GM12878 (cell line): Measurements from ENCODE around the gene CTNNA1. TPM values are rescaled to one million over a fixed set of nuclear protein-coding genes. Genes with fewer than 3 reads are reported as not detected.
A peak's percentile ranks its signal among the peaks of the same experiment; 100 is the strongest.

Source experiments
- ATAC-seq: fragments of 200-7000 bp; cut with Tn5 transposase; 3 replicates; pipeline ENCODE4 v1.9.1; 2020; ENCODE audit warnings: mild to moderate bottlenecking, moderate library complexity
- BruUV-seq: library from RNA; stranded (reverse); fragments of 400-500 nt; replicated peaks from 2 replicates; lab custom pipeline; 2021; lab: Mats Ljungman, UMichigan
- CTCF ChIA-PET: fragments of 300-600 bp; sonication (Branson Sonifier 250); formaldehyde crosslinking; extraction: SDS; loops from one replicate; lab custom pipeline; 2021; ENCODE audit warnings: inconsistent platforms; lab: Yijun Ruan, JAX
- POLR2A ChIA-PET: fragments of 350-600 bp; formaldehyde crosslinking; extraction: SDS; loops from one replicate; lab custom pipeline; 2021; ENCODE audit warnings: inconsistent platforms; lab: Charles Lee
- RAD21 ChIA-PET: fragments of 300-600 bp; sonication (Branson Sonifier 250); formaldehyde crosslinking; loops from one replicate; lab custom pipeline; 2023; ENCODE audit warnings: antibody characterized with exemption; ENCODE audit not compliant: unreplicated experiment; lab: Charles Lee
- SMC1A ChIA-PET: fragments of 300-600 bp; sonication (Branson Sonifier 250); formaldehyde crosslinking; loops from one replicate; lab custom pipeline; 2023; ENCODE audit not compliant: unreplicated experiment, uncharacterized antibody; lab: Charles Lee
- DNase-seq: peaks from one replicate; pipeline ENCODE4 v3.0.0-alpha.2; 2011; ENCODE audit warnings: low read depth, low spot score
- FAIRE-seq: peaks from 3 replicates; lab custom pipeline; 2011; peaks lifted over from hg19 to GRCh38; lab: Jason Lieb, UNC
- H2AFZ ChIP-seq: 2 replicates; pipeline ENCODE4 v1.6.0; 2011; ENCODE audit warnings: low read depth, low read length, control low read depth; ENCODE audit not compliant: control insufficient read depth
- H3K27ac ChIP-seq: 2 replicates; pipeline ENCODE4 v1.5.1; 2011; ENCODE audit warnings: control low read depth; ENCODE audit not compliant: control insufficient read depth, insufficient read depth
- H3K27me3 ChIP-seq, 2 experiments: replicated peaks in 1 of 2; 2 replicates each; pipeline versions ENCODE4 v1.6.0 to v1.6.1; 2011; ENCODE audit warnings: low read length in 1 of 2; ENCODE audit not compliant: control insufficient read depth in 2 of 2, insufficient read depth in 2 of 2
- H3K36me3 ChIP-seq, 2 experiments: 2 replicates each; pipeline ENCODE4 v1.5.1; 2011; ENCODE audit warnings: low read length in 1 of 2; ENCODE audit not compliant: control insufficient read depth in 2 of 2, insufficient read depth in 2 of 2
- H3K4me1 ChIP-seq: 2 replicates; pipeline ENCODE4 v1.6.1; 2011; ENCODE audit warnings: mild to moderate bottlenecking, low read length, moderate library complexity, mixed read lengths; ENCODE audit not compliant: control insufficient read depth, insufficient read depth
- H3K4me2 ChIP-seq: 2 replicates; pipeline ENCODE4 v1.6.0; 2011; ENCODE audit warnings: control low read depth; ENCODE audit not compliant: control insufficient read depth, insufficient read depth
- H3K4me3 ChIP-seq: fragments of 200-600 bp; sonication (generic); 2 replicates; pipeline ENCODE4 v1.5.1; 2016
- H3K79me2 ChIP-seq: 2 replicates; pipeline ENCODE4 v1.6.0; 2011; ENCODE audit warnings: low read length; ENCODE audit not compliant: control insufficient read depth, insufficient read depth
- H3K9ac ChIP-seq: 2 replicates; pipeline ENCODE4 v1.8.0; 2011; ENCODE audit warnings: low read length, control low read depth, mixed read lengths; ENCODE audit not compliant: control insufficient read depth, insufficient read depth
- H3K9me3 ChIP-seq: replicated peaks from 3 replicates; pipeline ENCODE4 v1.5.1; 2011; ENCODE audit warnings: mild to moderate bottlenecking, low read length; ENCODE audit not compliant: control insufficient read depth, insufficient read depth
- H4K20me1 ChIP-seq: 2 replicates; pipeline ENCODE4 v1.6.0; 2011; ENCODE audit not compliant: control insufficient read depth, insufficient read depth
- ETV6 ChIP-seq, 2 experiments: fragments of 450-650 bp in 1 of 2; IDR thresholded peaks in 1 of 2; conservative IDR thresholded peaks in 1 of 2; 2 replicates each; pipeline ENCODE4 v1.6.1; 2014; ENCODE audit warnings: antibody characterized with exemption in 1 of 2, borderline replicate concordance in 1 of 2, low read depth in 1 of 2, mild to moderate bottlenecking in 1 of 2, moderate library complexity in 1 of 2
- GABPA ChIP-seq: IDR thresholded peaks from 2 replicates; pipeline ENCODE4 v1.6.1; 2014; ENCODE audit warnings: antibody characterized with exemption, low read depth, mild to moderate bottlenecking, inconsistent platforms
- NR2C2 ChIP-seq: IDR thresholded peaks from 2 replicates; pipeline ENCODE4 v1.6.1; 2011; ENCODE audit warnings: borderline replicate concordance, low read depth; ENCODE audit not compliant: control insufficient read depth, insufficient read length
- PAX5 ChIP-seq: IDR thresholded peaks from 2 replicates; pipeline ENCODE4 v1.6.1; 2011; ENCODE audit warnings: low read depth, low read length, borderline replicate concordance
- POLR2AphosphoS2 ChIP-seq: IDR thresholded peaks from 2 replicates; pipeline ENCODE4 v1.6.1; 2011; ENCODE audit warnings: low read depth, mild to moderate bottlenecking, low read length, improper control_type of control experiment, moderate library complexity
- TCF7 ChIP-seq: IDR thresholded peaks from 2 replicates; pipeline ENCODE4 v1.6.1; 2014; ENCODE audit warnings: antibody characterized with exemption, borderline replicate concordance
- ZNF207 ChIP-seq: fragments of 450-650 bp; IDR thresholded peaks from 2 replicates; pipeline ENCODE4 v1.6.1; 2014; ENCODE audit warnings: antibody characterized with exemption, mild to moderate bottlenecking, borderline replicate concordance
- ZNF217 ChIP-seq: fragments of 450-650 bp; IDR thresholded peaks from 2 replicates; pipeline ENCODE4 v1.6.1; 2017; ENCODE audit warnings: antibody characterized with exemption, mild to moderate bottlenecking
- ZZZ3 ChIP-seq: IDR thresholded peaks from 2 replicates; pipeline ENCODE4 v1.6.1; 2011; ENCODE audit warnings: low read depth; ENCODE audit not compliant: control insufficient read depth, insufficient read length
- WGBS: methylation state at CpG from one replicate; pipeline ENCODE4 v1.1.6; 2016; ENCODE audit warnings: low lambda C conversion rate; ENCODE audit not compliant: insufficient replicate concordance, insufficient coverage; ENCODE audit errors: missing lambda C conversion rate; 5-methylcytosine and 5-hydroxymethylcytosine counted together
- in situ Hi-C: fragments of 300-500 bp; cut with MboI; formaldehyde crosslinking; loops from 9 replicates; pipeline ENCODE4 v1.14.3; 2018; ENCODE audit warnings: mixed read lengths
- intact Hi-C: fragments of 100-400 bp; cut with micrococcal nuclease; formaldehyde crosslinking; loops from one replicate; pipeline ENCODE4 v1.14.2; 2022; ENCODE audit not compliant: unreplicated experiment
- polyA plus RNA-seq, 11 experiments: library from polyadenylated mRNA; depleted of rRNA in 4 of 11; unstranded in 6 of 11; stranded (reverse) in 5 of 11; fragments of >200 nt; fragmentation: Nextera tagmentation in 4 of 11; fragmentation: Illumina TruSeq in 1 of 11; extraction: Ambion mirVana in 4 of 11; extraction: Trizol in 1 of 11; gene quantifications; 1 replicate in 1 of 11; 2 replicates in 10 of 11; pipeline versions ENCODE4 v1.2.1 to v1.2.3, GENCODE V29; 2011 to 2016; ENCODE audit warnings: inconsistent platforms in 2 of 11, missing spikeins in 2 of 11, low read depth in 1 of 11
- total RNA-seq, 4 experiments: library from RNA; depleted of rRNA in 3 of 4; stranded (reverse); fragments of >200 nt in 3 of 4; fragmentation: Illumina TruSeq in 1 of 4; extraction: Trizol in 1 of 4; gene quantifications; 2 replicates each; pipeline versions ENCODE4 v1.2.1 to v1.2.3, GENCODE V29; 2013 to 2021
- TF ChIP-seq, protein P1 (sequence below): IDR thresholded peaks from 2 replicates; pipeline ENCODE4 v1.6.1; 2012; ENCODE audit warnings: low read length, inconsistent platforms
- TF ChIP-seq, protein P2 (sequence below): IDR thresholded peaks from 2 replicates; pipeline ENCODE4 v1.6.1; 2012; ENCODE audit warnings: low read depth, low read length, improper control_type of control experiment

CTNNA1 gene
- total and polyA plus RNA-seq, 10 of the 15 experiments (the other 5 are each of a cell fraction or from before 2014, with no cell fraction given), result 32.6 to 104 (median 57.7) TPM

DNA sequence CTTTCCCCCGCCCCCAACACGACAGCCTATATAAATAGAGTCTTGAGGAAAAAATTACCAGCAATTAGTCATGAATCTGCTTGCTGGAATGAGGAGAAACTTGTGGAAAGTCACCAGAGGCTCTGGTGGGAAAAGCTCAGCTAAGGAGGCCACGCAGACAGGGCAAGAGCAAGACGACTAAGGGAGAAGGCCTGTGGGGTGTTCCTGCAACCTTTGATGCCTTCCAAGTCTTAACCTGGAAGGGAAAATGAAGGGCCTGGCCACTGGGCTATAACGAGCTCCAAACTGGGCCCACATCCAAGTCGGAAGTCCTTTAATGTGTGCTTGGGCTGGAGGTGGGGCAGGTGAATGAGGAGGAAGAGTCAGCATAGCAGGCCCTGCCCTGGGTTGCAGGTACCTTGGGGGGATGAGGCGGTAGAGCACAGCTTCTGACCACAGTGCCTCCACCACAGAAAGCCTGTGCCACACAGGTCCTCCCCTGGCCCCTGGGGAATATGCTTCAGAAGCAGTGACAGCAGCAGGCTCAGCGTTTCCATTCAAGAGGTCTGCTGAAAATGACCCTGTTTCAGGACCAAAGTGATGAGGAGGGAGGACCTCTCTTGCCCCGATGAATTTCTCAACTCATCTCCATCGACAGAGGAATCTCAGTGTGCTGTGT lies 214.7 kb downstream of the CTNNA1 start:
- ATAC-seq (peak; percentile 22; the same call in 1 of the 3 replicates), FAIRE-seq (no peak), DNase-seq (no peak)
- no peak overlapping the region for H3K4me3 ChIP-seq
- ChIA-PET POLR2A (no interaction called here), CTCF (no interaction called here), SMC1A (interaction anchor here (2.3 kb wide), 1 partner anchor 8 kb away, joined by 8 read pairs; no protein-coding TSS in a partner anchor), RAD21 (no interaction called here)
- intact Hi-C loops (no loop called here), in situ Hi-C loops (no loop called here)
- H3K4me2 ChIP-seq, result no peak overlapping the region
- H3K27me3 ChIP-seq, result no peaks in the 10 kb centered on the region
- H3K9me3 ChIP-seq, result no peaks in the 10 kb centered on the region
- H2AFZ ChIP-seq, result no peak overlapping the region
- no peak overlapping the region for H3K27ac ChIP-seq
- H3K79me2 ChIP-seq, result no peaks in the 10 kb centered on the region
- no peaks in the 10 kb centered on the region for H4K20me1 ChIP-seq
- H3K36me3 ChIP-seq, result peaks cover 0 to 6% of the 10 kb centered on the region in 2 experiments; a peak in 1 of 4 replicates
- no peaks in the 10 kb centered on the region for H3K4me1 ChIP-seq
- 85% methylated on average over 10 of the region's 10 CpGs for WGBS
- no TSS peak for BruUV-seq
- no peak for TF ChIP-seq ZNF217
- no peak for TF ChIP-seq NR2C2
- no peak for TF ChIP-seq GABPA
- no peak for TF ChIP-seq ZZZ3
- TF ChIP-seq, protein P1, sequence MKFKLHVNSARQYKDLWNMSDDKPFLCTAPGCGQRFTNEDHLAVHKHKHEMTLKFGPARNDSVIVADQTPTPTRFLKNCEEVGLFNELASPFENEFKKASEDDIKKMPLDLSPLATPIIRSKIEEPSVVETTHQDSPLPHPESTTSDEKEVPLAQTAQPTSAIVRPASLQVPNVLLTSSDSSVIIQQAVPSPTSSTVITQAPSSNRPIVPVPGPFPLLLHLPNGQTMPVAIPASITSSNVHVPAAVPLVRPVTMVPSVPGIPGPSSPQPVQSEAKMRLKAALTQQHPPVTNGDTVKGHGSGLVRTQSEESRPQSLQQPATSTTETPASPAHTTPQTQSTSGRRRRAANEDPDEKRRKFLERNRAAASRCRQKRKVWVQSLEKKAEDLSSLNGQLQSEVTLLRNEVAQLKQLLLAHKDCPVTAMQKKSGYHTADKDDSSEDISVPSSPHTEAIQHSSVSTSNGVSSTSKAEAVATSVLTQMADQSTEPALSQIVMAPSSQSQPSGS, result no peak
- TF ChIP-seq TCF7, result no peak
- no peak for TF ChIP-seq ZNF207
- no peak for TF ChIP-seq ETV6 (conservative IDR thresholded peaks at IDR 0.05 in 1 of 2, IDR thresholded peaks at IDR 0.05 in 1 of 2; ENCODE audit: borderline replicate concordance in 1 of 2, low read depth in 1 of 2)
- no peak for TF ChIP-seq PAX5
- TF ChIP-seq, protein P2, sequence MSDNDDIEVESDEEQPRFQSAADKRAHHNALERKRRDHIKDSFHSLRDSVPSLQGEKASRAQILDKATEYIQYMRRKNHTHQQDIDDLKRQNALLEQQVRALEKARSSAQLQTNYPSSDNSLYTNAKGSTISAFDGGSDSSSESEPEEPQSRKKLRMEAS, result no peak
- TF ChIP-seq POLR2AphosphoS2, result no peak
- H3K9ac ChIP-seq, result no peak overlapping the region
